Left renal cortex interstitium (tissue), 4 donors: ENCODE results near the gene IMPDH2. TPM values are rescaled to one million over a fixed set of nuclear protein-coding genes. Genes with fewer than 3 reads are reported as not detected.

ENCODE experiments used
- DNase-seq, 4 donors: peaks; one replicate each; pipeline ENCODE4 v3.0.0-alpha.2; 2013; ENCODE audit warnings: low read depth in 4 of 4, low spot score in 2 of 4, missing footprints in 1 of 4
- polyA plus RNA-seq, 4 donors: library from polyadenylated mRNA; unstranded; fragments of 120-200 nt; gene quantifications; one replicate each; pipeline ENCODE4 v1.2.1, GENCODE V29; 2013; ENCODE audit not compliant: insufficient read length in 4 of 4

The IMPDH2 gene
- polyA plus RNA-seq, 4 donors = 206 to 227 (median 217) TPM

DNA sequence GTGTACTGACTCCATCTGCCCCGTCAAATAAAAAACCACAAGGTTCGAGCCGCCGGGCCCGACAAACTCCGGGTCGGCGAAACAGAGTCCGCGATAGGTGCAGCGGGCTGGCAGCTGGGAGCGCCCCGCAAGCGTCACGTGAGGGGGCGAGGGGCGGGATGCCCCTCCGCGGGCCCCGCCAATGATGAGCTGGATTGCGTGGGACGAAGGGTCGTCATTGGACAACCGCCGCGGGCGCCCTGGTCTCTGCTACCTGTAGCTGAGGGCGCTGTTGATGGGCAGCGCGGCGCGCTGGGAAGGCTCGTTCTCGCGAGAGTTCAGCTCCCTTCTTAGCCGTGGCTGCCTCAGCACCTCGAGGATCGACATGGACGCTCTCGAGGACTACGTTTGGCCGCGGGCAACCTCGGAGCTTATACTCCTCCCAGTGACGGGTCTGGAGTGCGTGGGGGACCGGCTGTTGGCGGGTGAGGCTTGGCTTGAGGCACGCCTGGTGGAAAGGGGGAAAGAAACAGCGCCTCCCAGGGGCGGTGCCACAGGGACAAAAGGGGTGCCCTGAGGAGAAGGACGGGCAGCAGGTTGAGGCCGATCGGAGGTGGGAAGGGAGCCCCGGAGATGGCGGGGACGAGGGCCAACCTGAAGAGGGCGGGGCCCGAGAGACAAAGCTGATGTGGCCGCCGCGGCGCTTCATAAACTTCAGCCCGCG, 22.0 kb downstream of the IMPDH2 start, which contains the start of gene WDR6:
TSS of gene WDR6 (plus strand) at position 324 of the 703 bp plus-strand sequence. CDS start at position 365, 41 bp downstream.
- DNase-seq = peak; percentile 87 to 95 (median 92)

DNA sequence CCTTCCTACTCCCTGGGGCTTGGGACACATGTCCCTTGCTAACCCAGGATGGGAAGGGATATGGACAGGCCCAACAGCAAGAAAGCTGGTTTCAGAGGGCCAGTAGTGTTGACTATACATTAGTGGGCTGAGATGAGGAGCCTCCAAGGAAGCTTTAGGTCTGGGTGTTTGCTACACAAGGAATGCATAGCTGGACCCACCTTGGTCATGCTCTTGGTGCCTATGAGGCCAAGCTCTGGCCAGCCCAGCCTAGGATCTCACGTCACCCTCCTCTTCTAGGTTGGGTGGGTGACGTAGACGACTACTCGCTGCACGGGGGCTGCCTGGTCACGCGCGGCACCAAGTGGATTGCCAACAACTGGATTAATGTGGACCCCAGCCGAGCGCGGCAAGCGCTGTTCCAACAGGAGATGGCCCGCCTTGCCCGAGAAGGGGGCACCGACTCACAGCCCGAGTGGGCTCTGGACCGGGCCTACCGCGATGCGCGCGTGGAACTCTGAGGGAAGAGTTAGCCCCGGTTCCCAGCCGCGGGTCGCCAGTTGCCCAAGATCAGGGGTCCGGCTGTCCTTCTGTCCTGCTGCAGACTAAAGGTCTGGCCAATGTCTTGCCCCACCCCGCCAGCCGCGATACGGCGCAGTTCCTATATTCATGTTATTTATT, 22.7 kb downstream of the IMPDH2 start:
- DNase-seq = no peak

DNA sequence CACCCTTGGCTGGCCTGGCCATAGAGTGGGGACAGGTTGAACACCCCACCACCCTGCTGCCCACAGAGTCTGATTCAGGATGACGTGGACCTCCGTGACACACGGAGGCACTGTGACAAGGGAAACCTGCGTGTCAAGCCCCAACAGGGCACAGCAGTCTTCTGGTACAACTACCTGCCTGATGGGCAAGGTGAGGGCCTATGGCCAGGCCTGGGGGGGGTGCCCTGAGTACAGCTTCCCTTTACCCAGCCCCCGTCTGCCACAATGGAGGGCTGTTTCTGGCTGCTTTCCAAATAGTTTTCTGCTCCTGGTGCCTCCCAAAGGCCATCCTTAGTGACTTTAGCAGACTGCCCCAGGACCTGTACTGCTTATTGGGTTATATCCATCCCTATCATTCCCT, 23.2 kb downstream of the IMPDH2 start:
- no peak for DNase-seq

DNA sequence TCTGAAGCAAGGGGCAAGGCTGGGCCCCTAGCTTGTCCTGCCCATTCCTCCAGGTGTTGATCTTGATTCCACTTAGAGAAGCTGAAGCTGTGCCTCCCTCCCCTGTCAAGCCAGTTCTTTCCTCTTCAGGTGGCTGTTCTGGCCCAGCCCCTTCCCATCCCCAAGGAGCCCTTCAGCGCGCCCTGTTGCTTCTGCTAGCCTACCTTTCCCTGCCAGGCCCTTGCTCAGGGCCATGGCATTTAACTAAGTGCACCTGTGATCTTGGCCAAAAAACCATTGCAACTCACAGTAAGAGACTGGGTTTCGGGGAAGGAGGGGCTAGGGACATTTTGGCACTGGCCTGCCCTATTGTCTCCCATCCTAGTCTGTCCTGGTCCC, 23.9 kb downstream of the IMPDH2 start:
- DNase-seq = no peak

DNA sequence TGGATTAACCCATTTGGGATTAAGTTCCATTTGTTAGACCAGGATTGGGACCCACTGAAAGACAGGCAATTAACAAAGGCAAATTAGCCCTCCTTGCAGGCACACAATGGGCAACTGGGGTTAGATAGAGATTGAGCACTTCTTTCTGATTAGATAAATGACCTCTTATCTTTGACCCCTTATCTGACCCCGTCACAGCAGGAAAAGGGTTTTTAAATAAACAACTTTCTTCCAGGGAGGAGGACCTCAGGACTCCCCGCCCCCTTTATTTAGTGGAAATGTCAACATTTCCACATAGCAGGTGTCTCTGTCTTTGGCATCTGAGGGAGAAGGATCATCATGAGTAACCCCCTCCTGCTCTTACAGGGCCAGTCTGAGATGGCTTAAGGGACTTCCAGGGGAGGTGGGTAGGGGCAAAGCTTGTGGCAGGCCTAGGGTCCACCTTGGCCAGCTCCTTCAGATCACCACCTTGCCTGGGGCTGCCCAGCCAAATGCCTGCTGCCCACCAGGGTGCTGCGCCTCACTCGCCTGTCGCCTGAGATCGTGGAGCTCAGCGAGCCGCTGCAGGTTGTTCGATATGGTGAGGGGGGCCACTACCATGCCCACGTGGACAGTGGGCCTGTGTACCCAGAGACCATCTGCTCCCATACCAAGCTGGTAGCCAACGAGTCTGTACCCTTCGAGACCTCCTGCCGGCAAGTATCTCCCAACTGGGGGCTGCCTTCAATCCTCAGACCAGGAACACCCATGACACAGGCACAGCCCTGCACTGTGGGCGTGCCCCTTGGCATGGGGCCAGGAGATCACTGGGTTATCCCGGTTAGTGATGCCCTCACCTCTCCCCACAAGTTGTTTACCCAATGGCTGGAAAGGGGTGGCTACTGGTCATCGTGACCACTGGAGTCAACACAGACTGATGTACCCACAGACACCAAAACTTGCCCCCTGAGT, 24.6 kb downstream of the IMPDH2 start:
- no peak for DNase-seq

DNA sequence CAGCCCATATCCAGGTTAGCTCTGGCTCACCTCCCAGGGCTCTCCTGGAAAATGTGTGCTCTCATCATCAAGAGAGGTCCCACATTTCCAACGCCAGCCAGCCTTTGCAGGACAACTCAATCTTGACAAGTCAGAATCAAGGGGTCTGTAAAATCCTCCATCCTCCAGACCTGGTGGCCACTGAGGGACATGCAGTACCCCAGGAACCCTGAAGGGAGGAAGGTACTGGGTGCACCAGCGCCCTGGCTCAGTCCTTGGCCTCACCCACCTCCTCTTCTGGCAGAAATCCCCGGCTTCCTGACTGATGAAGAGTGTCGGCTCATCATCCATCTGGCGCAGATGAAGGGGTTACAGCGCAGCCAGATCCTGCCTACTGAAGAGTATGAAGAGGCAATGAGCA, 28.0 kb downstream of the IMPDH2 start:
- no peak for DNase-seq

DNA sequence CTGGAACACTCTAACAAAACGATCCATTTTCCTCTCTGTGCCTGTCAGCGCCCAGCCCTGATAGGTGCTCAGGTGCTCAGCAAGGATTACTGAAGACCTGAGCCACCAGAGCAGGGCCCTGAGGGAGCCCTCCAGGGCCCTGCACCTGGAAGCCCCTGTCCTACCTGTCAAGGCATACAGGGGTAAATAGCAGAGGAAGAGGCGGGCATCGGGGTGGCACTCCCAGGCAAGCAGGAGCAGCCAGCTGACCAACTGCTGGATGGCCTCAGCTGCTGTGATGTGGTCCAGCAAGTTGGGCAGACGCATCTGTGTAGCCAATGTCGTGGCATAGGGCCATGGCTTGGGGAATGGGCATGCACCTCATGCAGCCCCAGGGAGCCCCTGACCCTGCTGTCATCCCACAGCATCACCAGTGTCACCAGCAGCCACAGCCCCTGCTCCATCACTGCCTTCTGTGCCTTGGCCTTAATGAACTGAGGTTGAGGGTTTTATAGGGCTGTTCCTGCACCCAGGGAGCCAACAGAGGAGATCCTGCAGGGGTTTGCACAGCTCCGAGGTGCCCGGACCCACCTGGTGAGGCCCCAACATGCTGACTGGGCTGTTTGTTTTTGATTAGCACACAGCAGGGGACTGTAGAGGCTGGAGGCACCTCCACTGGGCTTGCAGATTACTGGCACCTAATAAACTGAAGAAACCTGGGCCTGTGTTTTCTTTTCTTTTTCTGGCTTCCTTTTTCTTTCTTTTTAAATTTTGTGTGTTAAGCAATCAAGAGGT, 29.9 kb downstream of the IMPDH2 start:
- no peak for DNase-seq

DNA sequence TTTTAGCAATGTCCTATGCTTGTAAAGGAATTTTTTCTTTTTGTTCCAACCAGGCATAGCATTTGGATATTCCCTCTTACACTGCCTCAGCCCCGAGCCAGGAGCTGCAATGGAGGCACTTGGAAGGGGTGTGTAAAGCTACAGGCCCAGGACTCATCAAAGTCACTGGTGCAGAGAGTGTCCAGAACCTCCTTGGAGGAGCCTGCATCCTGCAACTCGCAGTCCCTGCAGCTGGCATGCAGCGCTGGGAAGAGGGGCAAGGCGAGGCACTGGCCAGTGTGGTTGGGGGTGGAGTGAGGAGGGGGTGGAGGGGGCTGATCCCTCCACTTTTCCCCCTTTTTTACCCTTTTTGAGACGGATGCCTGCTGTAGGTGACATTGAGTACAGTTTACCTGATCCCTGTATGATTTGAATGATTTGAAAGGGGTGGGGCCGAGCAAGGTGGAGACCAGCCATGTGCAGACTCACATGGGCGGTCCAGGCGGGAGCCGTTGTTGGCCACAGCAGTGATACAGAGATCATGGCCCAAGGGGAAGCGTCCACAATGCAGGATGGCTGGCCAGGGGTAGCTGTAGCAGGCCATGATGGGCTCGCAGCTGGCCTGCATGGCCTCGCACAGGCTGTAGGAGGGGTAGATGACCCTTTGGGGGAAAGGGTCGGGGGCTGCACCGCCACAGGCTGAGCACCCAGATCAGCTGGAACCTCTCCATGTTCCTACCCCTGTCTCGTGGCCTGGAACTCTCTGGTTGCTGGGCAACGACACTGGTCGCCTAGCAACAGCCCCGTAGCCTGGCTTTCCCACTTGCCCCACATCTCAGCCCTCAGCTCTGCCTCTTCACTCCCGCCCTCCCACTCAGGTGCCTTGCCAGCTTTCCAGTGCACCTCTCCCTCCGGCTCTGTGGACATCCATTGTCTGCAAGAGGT, 31.2 kb downstream of the IMPDH2 start:
- no peak for DNase-seq

DNA sequence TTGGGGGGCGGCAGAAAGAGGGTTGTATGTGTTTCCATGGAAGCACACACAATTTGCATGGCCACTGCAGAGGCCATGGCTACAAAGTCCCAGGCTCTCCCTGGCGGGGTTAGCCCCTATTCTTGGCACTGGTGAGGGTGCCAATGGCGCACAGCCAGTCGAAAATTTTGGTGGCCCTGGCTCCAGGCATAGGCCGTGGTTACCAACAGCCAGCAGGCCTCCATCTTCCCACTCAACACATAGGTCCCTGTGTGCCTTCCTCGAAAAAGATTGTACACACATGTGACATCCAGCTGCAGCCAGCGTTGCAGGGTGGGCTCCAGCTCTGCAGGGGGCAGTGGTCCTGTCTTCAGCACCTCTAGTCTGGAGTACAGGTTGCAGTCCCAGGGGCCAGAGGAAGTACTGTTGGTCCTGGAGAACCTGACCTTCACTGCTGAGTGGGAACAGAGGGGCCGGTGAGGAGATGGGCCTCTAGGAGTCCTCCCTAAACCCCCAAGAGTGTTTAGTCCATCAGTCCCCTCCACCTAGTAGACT, 32.0 kb downstream of the IMPDH2 start:
- no peak for DNase-seq

DNA sequence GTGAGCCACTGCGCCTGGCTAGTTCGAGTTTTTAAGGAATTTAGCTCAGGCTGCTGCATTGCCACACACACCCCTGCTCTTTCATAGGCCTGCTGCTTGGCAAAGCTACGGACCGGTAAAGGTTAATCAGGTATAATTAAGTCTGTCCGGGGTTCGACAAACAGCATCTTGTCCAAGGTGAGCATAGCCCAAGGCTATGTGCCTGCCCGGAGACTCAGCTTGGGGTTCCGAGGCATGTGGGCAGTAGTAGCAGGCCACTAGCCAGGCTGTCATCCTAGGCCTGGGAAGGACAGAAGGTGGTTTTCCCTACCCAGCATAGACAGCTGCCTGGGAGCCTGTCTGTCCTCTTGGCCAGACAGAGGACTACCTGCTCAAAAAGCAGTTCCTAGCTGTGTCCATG, 32.6 kb downstream of the IMPDH2 start:
- DNase-seq = no peak

DNA sequence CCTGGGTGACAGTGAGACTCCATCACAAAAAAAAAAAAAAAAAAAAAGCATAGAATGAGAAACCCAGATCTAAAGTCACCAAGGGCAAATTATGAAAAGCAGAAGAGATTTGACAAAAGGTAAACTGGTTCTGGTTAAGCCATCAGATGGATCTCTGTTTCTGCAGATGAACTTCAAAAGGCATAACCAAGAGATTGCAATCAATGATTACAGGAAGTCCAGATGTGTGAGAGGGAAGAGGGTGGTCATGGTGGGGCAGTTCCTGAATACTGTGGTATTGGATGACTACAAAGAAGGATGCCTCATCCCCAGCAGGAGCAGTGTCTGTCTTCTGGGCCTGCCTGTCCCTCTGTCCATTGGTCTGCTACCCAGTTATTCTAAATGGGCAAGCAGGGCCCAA, 35.4 kb downstream of the IMPDH2 start:
- no peak for DNase-seq

DNA sequence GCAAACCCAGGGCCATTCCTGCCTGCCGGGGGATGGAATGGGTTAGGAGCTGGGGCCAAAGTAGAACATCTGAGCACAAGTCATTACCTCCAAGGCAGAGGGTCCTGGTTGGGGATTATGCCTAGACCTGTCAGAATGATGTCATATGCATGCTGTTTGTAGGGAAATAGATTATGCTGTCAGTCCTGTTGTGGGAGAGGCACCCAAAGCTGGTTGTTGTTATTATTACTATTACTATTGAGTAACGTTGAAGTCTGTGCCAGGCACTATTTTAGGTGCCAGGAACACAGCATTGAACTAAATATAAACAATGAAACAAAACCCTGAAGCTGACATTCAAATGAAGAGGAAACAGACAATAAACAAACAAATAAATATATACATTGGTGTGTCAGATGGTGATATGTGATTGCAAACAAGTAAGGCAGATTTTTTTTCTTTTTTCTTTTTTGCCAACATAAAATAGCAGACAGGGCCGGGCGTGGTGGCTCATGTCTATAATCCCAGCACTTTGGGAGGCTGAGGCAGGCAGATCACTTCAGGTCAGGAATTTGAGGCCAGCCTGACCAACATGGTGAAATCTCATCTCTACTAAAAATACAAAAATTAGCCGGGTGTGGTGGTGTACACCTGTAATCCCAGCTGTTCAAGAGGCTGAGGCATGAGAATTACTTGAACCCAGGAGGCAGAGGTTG, 37.2 kb downstream of the IMPDH2 start:
- DNase-seq = no peak

DNA sequence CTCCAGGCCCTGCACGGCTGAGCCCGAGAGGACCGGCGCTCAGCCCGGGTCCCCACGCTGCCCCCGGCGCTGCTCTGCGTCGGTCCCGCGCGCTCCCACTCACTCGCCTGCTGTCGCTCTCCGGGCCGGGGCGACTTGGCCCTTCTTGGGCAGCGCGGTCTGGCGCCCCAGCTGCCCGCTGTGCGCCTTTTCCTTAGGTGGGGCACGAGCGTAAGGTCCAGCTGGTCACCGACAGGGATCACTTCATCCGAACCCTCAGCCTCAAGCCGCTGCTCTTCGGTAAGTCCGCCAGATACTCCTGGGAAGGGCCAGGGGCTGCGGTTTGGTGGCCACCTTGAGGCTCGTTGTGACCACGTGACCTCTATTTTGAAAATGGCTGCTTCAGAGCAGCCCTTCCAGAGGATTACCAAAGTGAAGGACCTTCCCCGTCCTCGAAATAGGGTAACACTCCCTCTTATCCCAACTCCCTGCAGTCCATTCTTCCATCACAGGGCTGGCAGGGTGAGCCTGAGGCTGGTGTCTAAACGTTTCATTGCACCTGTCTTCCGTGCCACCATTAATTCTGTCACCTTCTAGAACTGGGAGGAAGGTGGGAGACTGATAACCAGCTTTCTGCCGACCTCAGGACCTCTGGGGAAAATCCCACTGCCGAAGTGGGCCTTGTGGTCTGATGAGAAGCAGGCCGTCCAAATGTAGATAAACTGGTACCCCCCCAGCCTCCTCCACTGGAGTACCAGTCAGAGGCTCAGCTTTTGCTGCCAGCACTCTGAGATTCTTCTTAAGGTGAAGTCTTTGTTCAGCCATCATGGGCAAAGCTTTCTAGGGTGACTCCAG, 38.3 kb downstream of the IMPDH2 start:
- no peak for DNase-seq

DNA sequence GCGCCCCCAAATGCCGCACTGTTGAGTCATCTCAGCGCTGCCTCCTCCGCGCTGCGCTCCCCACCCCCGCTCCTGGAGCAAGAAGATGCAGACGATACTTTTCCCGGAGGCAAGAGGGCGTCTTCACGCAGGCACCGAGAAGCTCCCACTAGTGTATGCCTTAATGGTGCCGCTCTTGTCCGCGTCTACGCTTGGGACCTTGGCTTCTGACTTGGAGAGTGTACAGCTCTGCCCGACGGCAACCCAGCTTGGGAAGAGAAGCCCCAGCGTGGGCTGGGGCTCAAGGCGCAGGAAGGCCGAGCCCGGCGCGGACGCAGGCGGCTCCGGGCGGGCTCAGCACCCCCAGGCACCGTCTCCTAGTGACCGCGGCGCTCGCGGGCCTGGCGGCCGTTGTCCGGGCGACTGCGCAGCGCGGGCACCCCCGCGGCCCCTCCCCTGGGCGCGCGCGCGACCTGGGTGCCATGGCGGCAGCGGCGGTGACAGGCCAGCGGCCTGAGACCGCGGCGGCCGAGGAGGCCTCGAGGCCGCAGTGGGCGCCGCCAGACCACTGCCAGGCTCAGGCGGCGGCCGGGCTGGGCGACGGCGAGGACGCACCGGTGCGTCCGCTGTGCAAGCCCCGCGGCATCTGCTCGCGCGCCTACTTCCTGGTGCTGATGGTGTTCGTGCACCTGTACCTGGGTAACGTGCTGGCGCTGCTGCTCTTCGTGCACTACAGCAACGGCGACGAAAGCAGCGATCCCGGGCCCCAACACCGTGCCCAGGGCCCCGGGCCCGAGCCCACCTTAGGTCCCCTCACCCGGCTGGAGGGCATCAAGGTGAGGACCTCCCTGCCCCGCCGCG, 39.2 kb downstream of the IMPDH2 start, which contains the start of gene P4HTM:
TSS of gene P4HTM (plus strand) at position 446 of the 840 bp plus-strand sequence. CDS start at position 462, 16 bp downstream.
- peak in 2 of 4 donors; percentile 81 to 85 for DNase-seq

DNA sequence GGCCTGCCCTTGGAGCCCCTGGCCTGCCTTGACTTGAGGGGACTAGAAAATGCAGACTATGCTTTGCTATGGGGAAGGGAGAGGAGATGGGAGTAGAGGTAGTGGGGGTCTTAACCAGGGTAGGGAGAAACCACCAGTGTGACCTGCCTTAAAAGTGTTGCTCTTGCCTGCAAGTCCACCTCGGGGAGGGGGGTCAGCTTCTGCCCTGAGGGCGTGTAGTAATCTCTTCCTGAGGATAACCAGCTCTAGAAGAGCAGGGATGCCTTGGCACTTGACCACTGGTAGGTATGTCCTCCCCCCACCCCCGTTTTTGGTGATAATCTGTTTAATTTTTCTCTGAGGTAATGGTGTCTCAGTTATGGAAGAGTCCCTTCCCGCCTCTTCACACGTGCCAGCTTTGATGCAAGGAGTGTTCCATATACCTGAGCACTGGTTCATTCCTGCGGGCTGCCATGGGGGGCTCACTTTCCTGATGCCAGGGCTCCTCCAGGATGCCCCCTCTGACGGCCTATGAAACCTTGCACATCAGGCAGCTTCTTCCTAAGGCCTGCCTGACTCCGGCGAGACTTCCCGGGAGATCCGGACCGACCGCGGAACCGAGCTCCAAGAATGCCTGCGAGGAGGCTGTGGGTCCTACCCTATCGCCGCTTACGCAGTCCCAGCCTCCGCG, 39.9 kb downstream of the IMPDH2 start:
- DNase-seq = no peak

DNA sequence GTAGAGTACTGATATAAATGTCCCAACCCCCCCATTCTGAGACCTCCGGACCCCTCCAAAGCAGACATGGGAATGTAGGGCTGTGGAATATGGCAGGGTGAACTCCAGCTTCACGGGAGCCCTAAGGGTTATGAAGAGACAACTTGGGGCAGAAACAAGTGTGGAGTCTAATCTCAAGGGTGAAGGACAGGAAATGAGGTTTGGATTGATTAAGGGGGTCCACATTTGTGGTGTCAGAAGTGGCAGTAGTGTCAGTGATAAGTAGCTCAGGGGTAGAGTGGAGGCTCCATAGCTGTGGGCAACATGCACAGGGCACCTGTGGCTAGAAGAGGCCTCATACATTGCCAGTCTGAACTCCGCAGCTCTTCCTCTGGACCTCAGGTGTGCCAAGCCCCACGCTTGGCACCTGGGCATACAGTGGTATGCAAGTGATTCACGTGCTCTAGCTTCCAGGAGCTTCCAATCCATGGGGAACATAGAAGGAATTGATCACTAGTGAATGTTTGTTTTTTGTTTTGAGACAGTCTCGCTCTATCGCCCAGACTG, 43.3 kb downstream of the IMPDH2 start:
- DNase-seq = no peak
